BLaER1 treated with 17β-estradiol and CSF1 and Interleukin-3, amounts not matched to agents 10 nM and 100 nM (cell line): ENCODE results near the gene LYZL2.
A peak's percentile ranks its signal among the peaks of the same experiment; 100 is the strongest.
"Not testable (repeated sequence)": the region's sequence is repeated elsewhere in the genome, so short reads cannot be mapped to it uniquely, and the experiment has no call there.

Source experiments
- H3K27ac ChIP-seq, 11 experiments: shearing (Covaris generic); formaldehyde crosslinking; 2 replicates each; pipeline ENCODE4 v1.8.1; 2022
- H3K27me3 ChIP-seq, 11 experiments: shearing (Covaris generic); formaldehyde crosslinking; 2 replicates each; pipeline ENCODE4 v1.8.1; 2022
- H3K36me3 ChIP-seq, 11 experiments: shearing (Covaris generic); formaldehyde crosslinking; 2 replicates each; pipeline ENCODE4 v1.8.1; 2022
- H3K4me1 ChIP-seq, 10 experiments: shearing (Covaris generic); formaldehyde crosslinking; 2 replicates each; pipeline ENCODE4 v1.8.1; 2022
- H3K4me2 ChIP-seq, 11 experiments: shearing (Covaris generic); formaldehyde crosslinking; 2 replicates each; pipeline ENCODE4 v1.8.1; 2022
- H3K4me3 ChIP-seq, 10 experiments: shearing (Covaris generic); formaldehyde crosslinking; 2 replicates each; pipeline ENCODE4 v1.8.1; 2022
- H3K9ac ChIP-seq, 11 experiments: shearing (Covaris generic); formaldehyde crosslinking; 2 replicates each; pipeline ENCODE4 v1.8.1; 2022
- H3K9me3 ChIP-seq, 11 experiments: shearing (Covaris generic); formaldehyde crosslinking; replicated peaks in 1 of 11; 2 replicates each; pipeline ENCODE4 v1.8.1; 2022
- H4K20me1 ChIP-seq, 11 experiments: shearing (Covaris generic); formaldehyde crosslinking; 2 replicates each; pipeline ENCODE4 v1.8.1; 2022
- Cebpa-rat ChIP-seq, 11 experiments: shearing (Covaris generic); IDR thresholded peaks; 2 replicates each; pipeline ENCODE4 v1.8.1; 2022

Gene LYZL2

DNA sequence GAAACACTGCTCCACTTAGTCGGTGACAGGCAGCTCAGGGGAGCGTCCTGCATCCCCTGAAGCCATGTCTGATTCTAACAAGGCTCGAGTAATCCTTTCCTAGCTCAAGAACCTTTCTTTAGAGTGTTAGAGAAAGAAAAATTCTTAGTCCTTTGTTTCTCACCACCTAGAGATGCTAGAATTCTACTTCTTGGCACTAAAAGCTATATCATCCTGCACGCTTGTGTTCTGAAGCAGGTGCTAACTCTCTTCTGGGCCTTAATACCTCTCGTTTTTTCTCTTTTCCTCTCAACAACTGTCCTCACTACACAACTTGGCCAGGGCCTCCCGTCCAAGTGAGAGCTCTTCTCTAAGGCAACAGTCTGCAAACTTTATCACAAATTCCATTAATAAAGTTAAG lies at the start of gene LYZL2:
TSS of gene LYZL2 (minus strand) at position 101 of the 400 bp plus-strand sequence. CDS start 2,838 bp downstream, outside the sequence.
- peak within 1 kb of the TSS in 1 of 11 experiments; percentile 35; a peak in 2 of 22 replicates for H3K4me2 ChIP-seq
- H3K9ac ChIP-seq: no peak within 1 kb of the TSS
- H3K27me3 ChIP-seq: no peaks in the 10 kb centered on the region

DNA sequence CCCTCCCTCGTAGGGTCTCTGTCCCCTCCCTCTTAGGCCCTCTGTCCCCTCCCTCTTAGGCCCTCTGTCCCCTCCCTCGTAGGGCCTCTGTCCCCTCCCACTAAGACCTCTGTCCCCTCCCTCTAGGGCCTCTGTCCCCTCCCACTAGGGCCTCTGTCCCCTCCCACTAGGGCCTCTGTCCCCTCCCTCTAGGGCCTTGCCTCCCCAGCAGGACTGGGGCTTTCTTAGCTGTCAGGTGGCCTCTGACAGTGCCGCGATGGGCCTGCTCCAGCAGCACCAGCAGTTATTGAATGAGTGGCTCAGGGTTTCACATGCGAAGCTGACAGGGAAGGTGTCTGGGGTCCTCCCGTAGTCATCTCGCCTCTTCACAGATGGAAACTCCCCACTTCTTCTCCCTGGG lies 48.1 kb upstream of the LYZL2 start:
- peaks cover 0 to 11% (median 9%) of the 10 kb centered on the region in 11 experiments; a peak in 12 of 22 replicates for H3K9me3 ChIP-seq
- H4K20me1 ChIP-seq, H3K27me3 ChIP-seq, H3K4me1 ChIP-seq, H3K4me3 ChIP-seq, H3K36me3 ChIP-seq, H3K9ac ChIP-seq, H3K27ac ChIP-seq, H3K4me2 ChIP-seq: not testable (repeated sequence)

More for the DNA sequence above, at the start of gene LYZL2:
- peaks cover 0 to 9% (median 0%) of the 10 kb centered on the region in 10 experiments; a peak in 6 of 20 replicates for H3K4me1 ChIP-seq
- no peaks in the 10 kb centered on the region for H4K20me1 ChIP-seq
- H3K27ac ChIP-seq: no peak within 1 kb of the TSS
- no peak within 1 kb of the TSS for H3K4me3 ChIP-seq
- H3K36me3 ChIP-seq: no peaks in the 10 kb centered on the region
- no peak for TF ChIP-seq Cebpa-rat (IDR thresholded peaks at IDR 0.05)
- H3K9me3 ChIP-seq: no peaks in the 10 kb centered on the region

- not testable (repeated sequence) for H4K20me1 ChIP-seq, H3K36me3 ChIP-seq, H3K4me2 ChIP-seq, H3K27me3 ChIP-seq, H3K4me1 ChIP-seq, H3K9ac ChIP-seq, H3K27ac ChIP-seq, H3K4me3 ChIP-seq
- peaks cover 0 to 11% (median 9%) of the 10 kb centered on the region in 11 experiments; a peak in 12 of 22 replicates for H3K9me3 ChIP-seq
These were observed 47.6 kb upstream of the LYZL2 start for GRCh38 chr10:30677146-30677545.

GRCh38 chr10:30675791-30676718 lies 46.5 kb upstream of the LYZL2 start:
- Histone ChIP-seq H3K9me3 (peaks cover 0 to 11% (median 9%) of the 10 kb centered on the region in 11 experiments; a peak in 12 of 22 replicates), H3K9ac (no peak overlapping the region), H3K27me3 (no peaks in the 10 kb centered on the region), H3K4me2 (no peak overlapping the region), H3K4me3 (no peak overlapping the region), H3K4me1 (no peaks in the 10 kb centered on the region), H3K27ac (no peak overlapping the region), H3K36me3 (no peaks in the 10 kb centered on the region), H4K20me1 (no peaks in the 10 kb centered on the region)
- no peak for TF ChIP-seq Cebpa-rat (IDR thresholded peaks at IDR 0.05)

DNA sequence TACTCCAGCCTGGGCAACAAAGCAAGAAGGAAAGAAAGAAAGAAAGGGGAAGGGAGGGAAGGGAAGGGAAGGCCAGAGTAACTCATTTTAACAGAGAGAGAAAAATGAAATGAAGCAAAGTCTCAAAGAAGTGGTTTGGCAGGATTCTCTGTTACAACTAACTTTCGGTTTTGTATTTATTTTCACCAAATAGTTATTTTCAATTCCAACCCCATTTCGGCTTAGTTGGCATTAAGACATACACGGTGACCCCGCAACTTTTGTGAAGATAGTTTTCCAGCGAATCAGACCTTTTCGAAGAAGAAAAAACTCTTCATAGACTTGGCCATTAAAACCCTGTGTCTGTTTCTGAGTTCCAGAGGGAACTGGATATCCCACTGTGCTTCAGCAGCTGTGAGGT lies 45.2 kb upstream of the LYZL2 start:
- Histone ChIP-seq H3K4me2 (no peak overlapping the region), H3K9ac (no peak overlapping the region), H3K27ac (no peak overlapping the region), H3K4me1 (no peaks in the 10 kb centered on the region), H3K4me3 (no peak overlapping the region), H3K36me3 (no peaks in the 10 kb centered on the region), H3K9me3 (peaks cover 0 to 11% (median 7%) of the 10 kb centered on the region in 11 experiments; a peak in 12 of 22 replicates), H3K27me3 (no peaks in the 10 kb centered on the region), H4K20me1 (no peaks in the 10 kb centered on the region)
- no peak for TF ChIP-seq Cebpa-rat (IDR thresholded peaks at IDR 0.05)

DNA sequence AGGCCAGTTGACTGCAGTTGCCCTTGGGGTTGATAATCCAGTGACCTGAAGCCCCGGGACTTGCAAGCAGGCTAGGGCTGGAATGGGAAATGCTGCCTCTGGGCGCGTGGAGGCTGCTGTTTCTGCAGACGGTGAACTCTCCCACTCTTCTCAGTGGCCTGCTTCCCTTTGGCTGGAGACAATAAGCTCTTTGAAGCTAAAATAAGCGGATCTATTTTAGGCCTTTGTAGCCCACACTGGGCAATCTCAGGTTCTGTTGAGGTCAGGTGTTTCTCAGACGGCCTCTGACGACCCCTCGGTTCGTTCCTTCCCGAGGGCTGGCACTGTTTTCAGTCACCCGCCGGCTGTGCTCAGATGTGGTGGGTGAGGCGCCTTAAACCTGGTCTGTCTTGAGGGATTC lies 43.7 kb upstream of the LYZL2 start:
- H3K36me3 ChIP-seq, H3K4me2 ChIP-seq, H3K4me1 ChIP-seq, H3K27me3 ChIP-seq, H3K4me3 ChIP-seq, H4K20me1 ChIP-seq, H3K27ac ChIP-seq, H3K9me3 ChIP-seq, H3K9ac ChIP-seq: not testable (repeated sequence)

GRCh38 chr10:30672338-30672737 lies 42.8 kb upstream of the LYZL2 start:
- not testable (repeated sequence) for H3K9me3 ChIP-seq, H3K27ac ChIP-seq, H4K20me1 ChIP-seq, H3K4me2 ChIP-seq, H3K36me3 ChIP-seq, H3K4me3 ChIP-seq, H3K27me3 ChIP-seq, H3K4me1 ChIP-seq, H3K9ac ChIP-seq

DNA sequence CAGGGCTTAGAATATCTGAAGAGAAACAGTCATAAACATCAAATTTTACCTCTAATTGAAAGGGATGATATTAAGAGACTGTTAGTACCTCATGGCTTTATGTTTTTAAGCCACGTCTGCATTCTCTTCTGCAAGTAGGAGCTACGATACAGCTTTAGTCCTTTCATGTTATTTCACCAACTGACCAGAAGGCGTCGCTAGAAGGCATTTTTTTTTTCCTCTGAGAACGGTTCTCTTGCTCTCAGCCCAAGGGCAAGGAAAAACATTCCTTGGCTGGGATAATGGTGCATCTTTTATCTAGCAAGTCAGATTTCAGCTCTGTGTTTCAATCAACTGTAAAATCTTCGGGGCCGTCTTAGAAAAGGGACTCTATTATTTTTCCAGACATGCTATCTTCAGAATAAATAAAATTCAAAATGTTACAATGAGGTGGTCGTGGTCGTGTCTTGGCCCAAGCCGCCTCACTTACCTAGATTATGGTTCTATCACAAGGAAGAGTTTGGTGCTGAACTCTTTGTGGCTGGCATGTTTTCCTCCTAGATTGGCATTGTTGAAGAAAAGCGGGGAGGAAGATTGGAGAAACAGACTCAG lies 41.6 kb upstream of the LYZL2 start:
- Histone ChIP-seq H3K27me3 (no peaks in the 10 kb centered on the region), H3K27ac (no peak overlapping the region), H3K4me3 (no peak overlapping the region; a peak in 1 of 20 replicates), H3K9me3 (no peaks in the 10 kb centered on the region), H3K4me1 (no peaks in the 10 kb centered on the region), H3K9ac (no peak overlapping the region; a peak in 1 of 22 replicates), H4K20me1 (no peaks in the 10 kb centered on the region), H3K36me3 (no peaks in the 10 kb centered on the region), H3K4me2 (peak overlapping the region in 8 of 11 experiments; percentile 4 to 49 (median 28); a peak in 8 of 22 replicates)
- TF ChIP-seq Cebpa-rat (IDR thresholded peaks at IDR 0.05): no peak

- H3K36me3 ChIP-seq, H3K27me3 ChIP-seq, H3K9ac ChIP-seq, H3K9me3 ChIP-seq, H3K27ac ChIP-seq, H3K4me3 ChIP-seq, H3K4me2 ChIP-seq, H3K4me1 ChIP-seq, H4K20me1 ChIP-seq: not testable (repeated sequence)
These were observed 38.4 kb upstream of the LYZL2 start for GRCh38 chr10:30667982-30668381.

DNA sequence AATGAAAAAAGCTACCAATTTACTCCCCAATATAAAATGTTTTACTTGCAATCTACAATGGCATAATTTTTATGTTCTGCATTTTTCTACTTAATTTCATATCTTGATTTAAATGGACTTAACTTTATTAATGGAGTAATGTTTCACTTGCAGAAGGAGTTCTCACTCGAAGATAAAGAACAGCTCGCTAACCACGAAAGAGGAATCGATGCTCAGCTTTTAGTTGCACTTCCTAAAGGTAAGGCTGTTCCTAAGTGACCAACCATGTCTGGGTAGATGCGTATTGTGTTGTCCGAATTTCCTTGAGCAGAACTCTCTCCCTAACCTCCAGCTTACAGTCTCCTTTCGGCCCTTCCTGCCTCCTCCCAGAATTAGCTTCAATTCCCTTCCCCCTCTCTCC lies 33.9 kb upstream of the LYZL2 start:
- not testable (repeated sequence) for H3K27me3 ChIP-seq, H3K9ac ChIP-seq, H4K20me1 ChIP-seq, H3K4me3 ChIP-seq, H3K27ac ChIP-seq, H3K9me3 ChIP-seq, H3K36me3 ChIP-seq
- Histone ChIP-seq H3K4me2 (peak overlapping the region in 4 of 11 experiments; percentile 4 to 51 (median 44); a peak in 7 of 22 replicates), H3K4me1 (peaks cover 0 to 16% (median 4%) of the 10 kb centered on the region in 10 experiments; a peak in 9 of 20 replicates)
